A549 (cell line): ENCODE results near the gene MS4A6A. TPM values are rescaled to one million over a fixed set of nuclear protein-coding genes. Genes with fewer than 3 reads are reported as not detected.

Experiments
- ATAC-seq, 2 experiments: fragments of 200-7000 bp in 1 of 2; fragments of >200 bp in 1 of 2; cut with Nextera tagmentation in 1 of 2; cut with Tn5 transposase in 1 of 2; 3 replicates each; pipeline versions ENCODE4 v1.8.0 to v1.9.1; 2018 to 2020; ENCODE audit warnings: mild to moderate bottlenecking in 1 of 2, moderate library complexity in 1 of 2
- CTCF ChIA-PET: fragments of 300-600 bp; sonication (Branson Sonifier 250); formaldehyde crosslinking; extraction: SDS; loops from one replicate; lab custom pipeline; 2021; ENCODE audit warnings: antibody characterized with exemption, inconsistent platforms; lab: Yijun Ruan, JAX
- POLR2A ChIA-PET: fragments of 350-600 bp; formaldehyde crosslinking; extraction: SDS; loops from one replicate; lab custom pipeline; 2021; ENCODE audit warnings: antibody characterized with exemption, inconsistent platforms; lab: Yijun Ruan, JAX
- DNase-seq, 2 experiments: peaks; one replicate each; pipeline versions ENCODE4 v3.0.0 to v3.0.0-alpha.2; 2011 to 2016; ENCODE audit warnings: low read depth in 1 of 2, low spot score in 1 of 2
- FAIRE-seq: peaks from 2 replicates; lab custom pipeline; 2011; peaks lifted over from hg19 to GRCh38; lab: Jason Lieb, UNC
- H3K27ac ChIP-seq, 2 experiments: fragments of >200 bp; sonication (Bioruptor Twin); formaldehyde crosslinking; 3 replicates each; pipeline ENCODE4 v1.5.1; 2016 to 2017
- H3K4me1 ChIP-seq: fragments of >200 bp; sonication (Bioruptor Twin); formaldehyde crosslinking; 3 replicates; pipeline ENCODE4 v1.6.1; 2016
- H3K4me2 ChIP-seq: fragments of >200 bp; sonication (Bioruptor Twin); formaldehyde crosslinking; 3 replicates; pipeline ENCODE4 v1.6.1; 2016
- H3K4me3 ChIP-seq: fragments of >200 bp; sonication (Bioruptor Twin); formaldehyde crosslinking; 3 replicates; pipeline ENCODE4 v1.5.1; 2016
- H3K9me3 ChIP-seq: fragments of >200 bp; sonication (Bioruptor Twin); formaldehyde crosslinking; 3 replicates; pipeline ENCODE4 v1.6.1; 2016
- BHLHE40 ChIP-seq: IDR thresholded peaks from 2 replicates; pipeline ENCODE4 v1.6.1; 2012; ENCODE audit warnings: low read depth, low read length, inconsistent platforms
- CBX2 ChIP-seq: fragments of 200-600 bp; sonication (generic); IDR thresholded peaks from 2 replicates; pipeline ENCODE4 v1.6.1; 2016; ENCODE audit warnings: low read depth, mild to moderate bottlenecking, borderline replicate concordance
- CBX8 ChIP-seq: fragments of 200-600 bp; sonication (generic); IDR thresholded peaks from 2 replicates; pipeline ENCODE4 v1.6.1; 2016
- EP300 ChIP-seq, 2 experiments: fragments of >200 bp; sonication (Bioruptor Twin); formaldehyde crosslinking; IDR thresholded peaks; 2 replicates in 1 of 2; 3 replicates in 1 of 2; pipeline ENCODE4 v1.6.1; 2016 to 2017
- FOSL2 ChIP-seq, 2 experiments: fragments of 450-650 bp in 1 of 2; fragments of >200 bp in 1 of 2; sonication (Bioruptor Twin) in 1 of 2; formaldehyde crosslinking; IDR thresholded peaks; 2 replicates each; pipeline versions ENCODE4 v1.5.0 to v1.6.1; 2016 to 2020; ENCODE audit warnings: mild to moderate bottlenecking in 1 of 2, moderate library complexity in 1 of 2
- GATA3 ChIP-seq: IDR thresholded peaks from 2 replicates; pipeline ENCODE4 v1.6.1; 2012; ENCODE audit warnings: borderline replicate concordance
- HEYL ChIP-seq: fragments of 250-450 bp; sonication (Bioruptor Pico); IDR thresholded peaks from 2 replicates; pipeline ENCODE4 v1.8.0; 2021; ENCODE audit warnings: mild to moderate bottlenecking, moderate library complexity
- HOXA7 ChIP-seq: fragments of 250-450 bp; sonication (Bioruptor Pico); IDR thresholded peaks from 2 replicates; pipeline ENCODE4 v1.5.0; 2020; ENCODE audit warnings: mild to moderate bottlenecking, moderate library complexity
- HOXB5 ChIP-seq: fragments of 250-450 bp; sonication (Bioruptor Pico); IDR thresholded peaks from 2 replicates; pipeline ENCODE4 v1.5.0; 2020; ENCODE audit warnings: mild to moderate bottlenecking, moderate library complexity
- JUN ChIP-seq, 2 experiments: fragments of >200 bp; sonication (Bioruptor Twin); formaldehyde crosslinking; IDR thresholded peaks; 2 replicates in 1 of 2; 3 replicates in 1 of 2; pipeline ENCODE4 v1.6.1; 2016 to 2017
- KDM5A ChIP-seq: fragments of 200-600 bp; sonication (generic); IDR thresholded peaks from 2 replicates; pipeline ENCODE4 v1.6.1; 2016; ENCODE audit warnings: antibody characterized with exemption, mild to moderate bottlenecking
- MAZ ChIP-seq: fragments of 150-350 bp; IDR thresholded peaks from 2 replicates; pipeline ENCODE4 v1.6.1; 2014; ENCODE audit warnings: antibody characterized with exemption, low read depth, low read length, borderline replicate concordance
- MYC ChIP-seq: IDR thresholded peaks from 2 replicates; pipeline ENCODE4 v1.6.1; 2012; ENCODE audit warnings: mild to moderate bottlenecking, inconsistent platforms, low read length, improper control_type of control experiment, borderline replicate concordance
- NFE2L2 ChIP-seq: fragments of 150-350 bp; conservative IDR thresholded peaks from 2 replicates; pipeline ENCODE4 v1.6.1; 2014; ENCODE audit warnings: low read length
- NPAS2 ChIP-seq: fragments of 250-450 bp; sonication (Bioruptor Pico); IDR thresholded peaks from 2 replicates; pipeline ENCODE4 v1.8.0; 2022; ENCODE audit warnings: mild to moderate bottlenecking, moderate library complexity, borderline replicate concordance
- PHF8 ChIP-seq: fragments of 200-600 bp; sonication (generic); IDR thresholded peaks from 2 replicates; pipeline ENCODE4 v1.6.1; 2016; ENCODE audit warnings: low read depth, mild to moderate bottlenecking, antibody characterized with exemption, moderate library complexity, borderline replicate concordance
- RAD21 ChIP-seq, 2 experiments: fragments of >200 bp in 1 of 2; sonication (Bioruptor Twin) in 1 of 2; formaldehyde crosslinking in 1 of 2; IDR thresholded peaks in 1 of 2; conservative IDR thresholded peaks in 1 of 2; 2 replicates in 1 of 2; 3 replicates in 1 of 2; pipeline ENCODE4 v1.6.1; 2012 to 2018; ENCODE audit warnings: inconsistent platforms in 1 of 2
- RCOR1 ChIP-seq: fragments of 150-350 bp; IDR thresholded peaks from 2 replicates; pipeline ENCODE4 v1.6.1; 2014; ENCODE audit warnings: antibody characterized with exemption, low read length, low read depth
- SMC3 ChIP-seq: fragments of >200 bp; sonication (Bioruptor Twin); formaldehyde crosslinking; IDR thresholded peaks from 3 replicates; pipeline ENCODE4 v1.6.1; 2018; ENCODE audit warnings: inconsistent platforms
- TFCP2L1 ChIP-seq: fragments of 250-450 bp; sonication (Bioruptor Pico); IDR thresholded peaks from 2 replicates; pipeline ENCODE4 v1.5.0; 2021; ENCODE audit warnings: mild to moderate bottlenecking
- ZFP36 ChIP-seq: fragments of 450-650 bp; IDR thresholded peaks from 2 replicates; pipeline ENCODE4 v1.6.1; 2014; ENCODE audit warnings: borderline replicate concordance; ENCODE audit not compliant: partially characterized antibody
- WGBS: methylation state at CpG from one replicate; pipeline ENCODE4 v1.1.6; 2017; ENCODE audit errors: missing lambda C conversion rate; 5-methylcytosine and 5-hydroxymethylcytosine counted together
- polyA plus RNA-seq, 4 experiments: library from polyadenylated mRNA; depleted of rRNA in 3 of 4; stranded (reverse); fragments of >200 nt; fragmentation: RNase III in 1 of 4; extraction: RNeasy Plus Mini Kit Qiagen cat#74134 plus additional on column Dnase treatment in 1 of 4; gene quantifications; 2 replicates in 3 of 4; 3 replicates in 1 of 4; pipeline ENCODE4 v1.2.3, GENCODE V29; 2011 to 2017
- TF ChIP-seq, protein P1 (sequence below): fragments of 450-650 bp; IDR thresholded peaks from 2 replicates; pipeline ENCODE4 v1.6.1; 2014; ENCODE audit warnings: antibody characterized with exemption
- TF ChIP-seq, protein P2 (sequence below): fragments of >200 bp; sonication (Bioruptor Twin); formaldehyde crosslinking; IDR thresholded peaks from 3 replicates; pipeline ENCODE4 v1.5.1; 2016
- TF ChIP-seq, protein P3 (sequence below): IDR thresholded peaks from 2 replicates; pipeline ENCODE4 v1.6.1; 2012
- TF ChIP-seq, protein P4 (sequence below): fragments of >200 bp; sonication (Bioruptor Twin); formaldehyde crosslinking; IDR thresholded peaks from 3 replicates; pipeline ENCODE4 v1.6.1; 2016
- TF ChIP-seq, protein P5 (sequence below): fragments of 200-600 bp; sonication (generic); IDR thresholded peaks from 2 replicates; pipeline ENCODE4 v1.6.1; 2016; ENCODE audit warnings: antibody characterized with exemption, mild to moderate bottlenecking, moderate library complexity

MS4A6A gene
- polyA plus RNA-seq, 2 of the 4 experiments (the other 2 are of a cell fraction): not detected

DNA sequence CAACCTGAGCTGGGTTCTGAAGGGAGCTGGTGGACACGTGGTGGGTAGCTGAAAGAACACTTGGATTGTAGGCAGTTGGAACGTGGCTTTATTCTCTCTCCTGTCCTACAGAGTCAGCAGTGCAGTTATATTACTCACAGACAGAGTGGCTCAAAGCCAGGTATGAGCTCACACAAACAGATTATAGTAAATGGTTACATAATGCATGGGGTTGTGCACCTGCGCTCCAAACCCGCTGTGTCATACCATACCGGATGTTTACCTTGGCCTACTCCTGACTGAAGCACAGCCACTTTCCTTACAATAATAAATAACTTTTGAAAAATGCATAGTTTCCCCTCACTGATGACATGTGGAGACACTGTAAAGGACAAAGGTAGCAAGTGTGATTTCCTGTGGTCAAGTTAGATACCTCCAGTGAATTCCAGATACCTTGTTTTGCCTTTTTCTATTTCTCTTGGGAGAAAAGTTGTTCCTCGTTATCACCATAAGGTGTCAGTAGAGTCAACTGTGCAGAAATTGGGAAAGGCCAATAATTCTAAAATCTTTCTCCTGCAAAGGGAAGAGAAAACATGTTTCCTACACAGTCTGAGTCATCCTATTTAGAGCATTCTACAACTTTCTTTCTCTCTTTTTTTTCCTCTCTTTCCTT is 13.5 kb downstream of the MS4A6A start:
- Histone ChIP-seq H3K9me3 (no peaks in the 10 kb centered on the region), H3K4me3 (no peak overlapping the region), H3K27ac (no peak overlapping the region), H3K4me2 (no peak overlapping the region), H3K4me1 (no peaks in the 10 kb centered on the region)
- 29% methylated on average over 6 of the region's 6 CpGs for WGBS
- POLR2A ChIA-PET: no interaction called here
- peak; percentile 10 to 39 for DNase-seq
- FAIRE-seq: peak; percentile 7
- CTCF ChIA-PET: interaction anchor here (0.6 to 1.2 kb wide), 3 partner anchors 13 to 345 kb away, joined by 3 read pairs; partner anchors contain the start of gene MS4A6A
- TF ChIP-seq TFCP2L1 (CRISPR knock-in tag) (no peak), CBX8 (no peak), NFE2L2 (no peak), RAD21 (conservative IDR thresholded peaks at IDR 0.05 in 1 of 2, IDR thresholded peaks at IDR 0.05 in 1 of 2) (peak in 1 of 2 experiments; percentile 32; a peak in 1 of 5 replicates), ZFP36 (peak; percentile 37), NPAS2 (CRISPR knock-in tag) (no peak), PHF8 (no peak)
- TF ChIP-seq, protein P1, sequence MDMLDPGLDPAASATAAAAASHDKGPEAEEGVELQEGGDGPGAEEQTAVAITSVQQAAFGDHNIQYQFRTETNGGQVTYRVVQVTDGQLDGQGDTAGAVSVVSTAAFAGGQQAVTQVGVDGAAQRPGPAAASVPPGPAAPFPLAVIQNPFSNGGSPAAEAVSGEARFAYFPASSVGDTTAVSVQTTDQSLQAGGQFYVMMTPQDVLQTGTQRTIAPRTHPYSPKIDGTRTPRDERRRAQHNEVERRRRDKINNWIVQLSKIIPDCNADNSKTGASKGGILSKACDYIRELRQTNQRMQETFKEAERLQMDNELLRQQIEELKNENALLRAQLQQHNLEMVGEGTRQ: no peak
- TF ChIP-seq, protein P2, sequence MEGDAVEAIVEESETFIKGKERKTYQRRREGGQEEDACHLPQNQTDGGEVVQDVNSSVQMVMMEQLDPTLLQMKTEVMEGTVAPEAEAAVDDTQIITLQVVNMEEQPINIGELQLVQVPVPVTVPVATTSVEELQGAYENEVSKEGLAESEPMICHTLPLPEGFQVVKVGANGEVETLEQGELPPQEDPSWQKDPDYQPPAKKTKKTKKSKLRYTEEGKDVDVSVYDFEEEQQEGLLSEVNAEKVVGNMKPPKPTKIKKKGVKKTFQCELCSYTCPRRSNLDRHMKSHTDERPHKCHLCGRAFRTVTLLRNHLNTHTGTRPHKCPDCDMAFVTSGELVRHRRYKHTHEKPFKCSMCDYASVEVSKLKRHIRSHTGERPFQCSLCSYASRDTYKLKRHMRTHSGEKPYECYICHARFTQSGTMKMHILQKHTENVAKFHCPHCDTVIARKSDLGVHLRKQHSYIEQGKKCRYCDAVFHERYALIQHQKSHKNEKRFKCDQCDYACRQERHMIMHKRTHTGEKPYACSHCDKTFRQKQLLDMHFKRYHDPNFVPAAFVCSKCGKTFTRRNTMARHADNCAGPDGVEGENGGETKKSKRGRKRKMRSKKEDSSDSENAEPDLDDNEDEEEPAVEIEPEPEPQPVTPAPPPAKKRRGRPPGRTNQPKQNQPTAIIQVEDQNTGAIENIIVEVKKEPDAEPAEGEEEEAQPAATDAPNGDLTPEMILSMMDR: peak; percentile 14; the same call in 2 of the 3 replicates
- ATAC-seq: no peak

DNA sequence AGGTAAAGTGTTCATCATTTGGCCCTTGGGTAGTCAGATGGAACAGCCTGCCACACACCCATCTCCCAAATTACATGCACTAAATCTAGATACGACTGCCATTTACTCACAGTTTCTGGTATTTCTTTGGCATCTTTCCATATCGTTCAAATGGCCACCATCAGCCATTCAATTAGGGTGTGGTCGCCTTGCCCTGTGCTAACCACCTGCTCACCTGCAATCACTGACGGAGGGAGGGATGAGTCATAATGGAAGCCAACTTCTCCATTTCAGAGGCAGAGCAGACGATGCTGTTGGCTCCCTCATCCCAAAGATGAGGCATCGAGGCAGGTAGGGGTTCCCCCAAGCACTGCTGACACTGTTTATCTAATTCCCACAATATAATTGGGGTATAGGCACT is 14.6 kb downstream of the MS4A6A start:
- Histone ChIP-seq H3K4me2 (no peak overlapping the region), H3K27ac (no peak overlapping the region), H3K4me3 (no peak overlapping the region), H3K9me3 (no peaks in the 10 kb centered on the region), H3K4me1 (no peaks in the 10 kb centered on the region)
- TF ChIP-seq MAZ (no peak), EP300 (IDR thresholded peaks at IDR 0.05) (no peak), KDM5A (no peak), HOXA7 (CRISPR knock-in tag) (no peak), FOSL2 (IDR thresholded peaks at IDR 0.05) (no peak), FOSL2 (CRISPR knock-in tag; IDR thresholded peaks at IDR 0.05) (no peak), TFCP2L1 (CRISPR knock-in tag) (no peak), BHLHE40 (no peak), CBX2 (no peak), JUN (IDR thresholded peaks at IDR 0.05) (no peak), GATA3 (no peak), HEYL (no peak), MYC (no peak), PHF8 (no peak), SMC3 (no peak), RCOR1 (no peak), HOXB5 (CRISPR knock-in tag) (no peak)
- TF ChIP-seq, protein P3, sequence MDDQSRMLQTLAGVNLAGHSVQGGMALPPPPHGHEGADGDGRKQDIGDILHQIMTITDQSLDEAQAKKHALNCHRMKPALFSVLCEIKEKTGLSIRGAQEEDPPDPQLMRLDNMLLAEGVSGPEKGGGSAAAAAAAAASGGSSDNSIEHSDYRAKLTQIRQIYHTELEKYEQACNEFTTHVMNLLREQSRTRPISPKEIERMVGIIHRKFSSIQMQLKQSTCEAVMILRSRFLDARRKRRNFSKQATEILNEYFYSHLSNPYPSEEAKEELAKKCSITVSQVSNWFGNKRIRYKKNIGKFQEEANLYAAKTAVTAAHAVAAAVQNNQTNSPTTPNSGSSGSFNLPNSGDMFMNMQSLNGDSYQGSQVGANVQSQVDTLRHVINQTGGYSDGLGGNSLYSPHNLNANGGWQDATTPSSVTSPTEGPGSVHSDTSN: no peak
- TF ChIP-seq, protein P1: no peak
- TF ChIP-seq, protein P4, sequence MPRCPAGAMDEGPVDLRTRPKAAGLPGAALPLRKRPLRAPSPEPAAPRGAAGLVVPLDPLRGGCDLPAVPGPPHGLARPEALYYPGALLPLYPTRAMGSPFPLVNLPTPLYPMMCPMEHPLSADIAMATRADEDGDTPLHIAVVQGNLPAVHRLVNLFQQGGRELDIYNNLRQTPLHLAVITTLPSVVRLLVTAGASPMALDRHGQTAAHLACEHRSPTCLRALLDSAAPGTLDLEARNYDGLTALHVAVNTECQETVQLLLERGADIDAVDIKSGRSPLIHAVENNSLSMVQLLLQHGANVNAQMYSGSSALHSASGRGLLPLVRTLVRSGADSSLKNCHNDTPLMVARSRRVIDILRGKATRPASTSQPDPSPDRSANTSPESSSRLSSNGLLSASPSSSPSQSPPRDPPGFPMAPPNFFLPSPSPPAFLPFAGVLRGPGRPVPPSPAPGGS: no peak
- TF ChIP-seq, protein P5, sequence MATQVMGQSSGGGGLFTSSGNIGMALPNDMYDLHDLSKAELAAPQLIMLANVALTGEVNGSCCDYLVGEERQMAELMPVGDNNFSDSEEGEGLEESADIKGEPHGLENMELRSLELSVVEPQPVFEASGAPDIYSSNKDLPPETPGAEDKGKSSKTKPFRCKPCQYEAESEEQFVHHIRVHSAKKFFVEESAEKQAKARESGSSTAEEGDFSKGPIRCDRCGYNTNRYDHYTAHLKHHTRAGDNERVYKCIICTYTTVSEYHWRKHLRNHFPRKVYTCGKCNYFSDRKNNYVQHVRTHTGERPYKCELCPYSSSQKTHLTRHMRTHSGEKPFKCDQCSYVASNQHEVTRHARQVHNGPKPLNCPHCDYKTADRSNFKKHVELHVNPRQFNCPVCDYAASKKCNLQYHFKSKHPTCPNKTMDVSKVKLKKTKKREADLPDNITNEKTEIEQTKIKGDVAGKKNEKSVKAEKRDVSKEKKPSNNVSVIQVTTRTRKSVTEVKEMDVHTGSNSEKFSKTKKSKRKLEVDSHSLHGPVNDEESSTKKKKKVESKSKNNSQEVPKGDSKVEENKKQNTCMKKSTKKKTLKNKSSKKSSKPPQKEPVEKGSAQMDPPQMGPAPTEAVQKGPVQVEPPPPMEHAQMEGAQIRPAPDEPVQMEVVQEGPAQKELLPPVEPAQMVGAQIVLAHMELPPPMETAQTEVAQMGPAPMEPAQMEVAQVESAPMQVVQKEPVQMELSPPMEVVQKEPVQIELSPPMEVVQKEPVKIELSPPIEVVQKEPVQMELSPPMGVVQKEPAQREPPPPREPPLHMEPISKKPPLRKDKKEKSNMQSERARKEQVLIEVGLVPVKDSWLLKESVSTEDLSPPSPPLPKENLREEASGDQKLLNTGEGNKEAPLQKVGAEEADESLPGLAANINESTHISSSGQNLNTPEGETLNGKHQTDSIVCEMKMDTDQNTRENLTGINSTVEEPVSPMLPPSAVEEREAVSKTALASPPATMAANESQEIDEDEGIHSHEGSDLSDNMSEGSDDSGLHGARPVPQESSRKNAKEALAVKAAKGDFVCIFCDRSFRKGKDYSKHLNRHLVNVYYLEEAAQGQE: no peak
- CTCF ChIA-PET: interaction anchor here (1.2 kb wide), 1 partner anchor 25 kb away, joined by 3 read pairs; no protein-coding TSS in a partner anchor
- ATAC-seq: no peak
- POLR2A ChIA-PET: no interaction called here
- no peak for DNase-seq
- no peak for FAIRE-seq
- WGBS: 7% methylated on average over 6 of the region's 6 CpGs
